Measurements from ENCODE around the gene HMGB1.

DNA sequence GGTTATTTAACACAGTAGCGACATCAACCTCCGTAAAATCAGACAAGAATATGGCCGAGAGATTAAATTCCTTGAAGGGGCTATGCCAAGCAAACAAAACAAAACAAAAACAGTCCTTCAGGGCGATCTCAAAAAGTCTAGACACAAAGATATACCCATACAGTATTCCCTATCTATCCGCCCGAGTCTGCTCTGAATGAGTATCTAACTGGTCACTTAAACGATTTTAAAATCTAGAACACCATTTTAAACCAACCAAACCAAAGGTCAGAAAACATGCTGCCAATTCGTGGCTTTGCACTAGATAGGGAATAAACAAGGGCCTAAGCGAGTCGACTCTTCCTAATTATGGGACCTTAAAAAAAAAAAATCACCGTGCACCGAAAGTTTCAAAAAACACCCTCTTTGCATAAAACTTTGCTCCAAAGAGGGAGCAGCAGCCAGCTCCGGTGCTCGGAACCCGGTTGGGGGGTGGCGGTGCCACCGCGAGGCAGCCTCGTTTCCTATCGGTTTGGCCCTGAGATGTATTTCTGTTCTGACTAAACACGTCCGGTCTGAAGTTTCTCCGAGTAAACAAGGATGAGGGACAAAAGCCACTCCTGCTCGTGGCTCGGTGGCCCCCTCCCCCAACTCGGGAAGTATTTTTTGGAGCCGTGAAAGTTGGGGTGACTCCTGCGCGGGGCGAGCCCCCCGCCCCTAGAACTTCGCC is 1.8 kb downstream of the HMGB1 start:
- no peak for TF ChIP-seq CTCF (IDR thresholded peaks at IDR 0.05)
- peak in 3 of 4 donors; percentile 8 to 32 (median 30) for TF ChIP-seq POLR2AphosphoS5 (IDR thresholded peaks at IDR 0.05)
